Fibroblast of skin of left biceps (primary cell): Measurements from ENCODE around the gene SLK.

Experiments
- DNase-seq, 2 experiments: peaks; one replicate each; pipeline ENCODE4 v3.0.0-alpha.2; 2013; ENCODE audit warnings: low read depth in 2 of 2

The SLK gene

GRCh38 chr10:103966671-103967447 is at the start of gene SLK:
SLK (plus strand) TSS chr10:103967140; CDS start chr10:103967746, 606 bp downstream.
- peak; percentile 62 to 64 for DNase-seq

- no peak for DNase-seq
Observed at GRCh38 chr10:103917302-103918052, 49.5 kb upstream of the SLK start.

- DNase-seq, result peak; percentile 88 to 90
Observed at GRCh38 chr10:103918053-103918846, 48.7 kb upstream of the SLK start, which contains the start of gene STN1. STN1 (minus strand) TSS chr10:103918184; CDS start chr10:103917594, 590 bp downstream.

- DNase-seq, result no peak
Observed at GRCh38 chr10:103919648-103920025, 47.3 kb upstream of the SLK start.

- no peak for DNase-seq
Observed at GRCh38 chr10:103921248-103921647, 45.7 kb upstream of the SLK start.

GRCh38 chr10:103921750-103922195 is 45.2 kb upstream of the SLK start:
- no peak for DNase-seq

GRCh38 chr10:103922659-103923058 is 44.3 kb upstream of the SLK start:
- DNase-seq, result no peak

- DNase-seq, result no peak
Observed at GRCh38 chr10:103923502-103923901, 43.4 kb upstream of the SLK start.

- no peak for DNase-seq
Observed at GRCh38 chr10:103925591-103925990, 41.3 kb upstream of the SLK start.

- no peak for DNase-seq
Observed at GRCh38 chr10:103926722-103927319, 40.1 kb upstream of the SLK start.

GRCh38 chr10:103928784-103929183 is 38.2 kb upstream of the SLK start:
- DNase-seq, result no peak

- no peak for DNase-seq
Observed at GRCh38 chr10:103929381-103929921, 37.5 kb upstream of the SLK start.

GRCh38 chr10:103930449-103930848 is 36.5 kb upstream of the SLK start:
- no peak for DNase-seq

- no peak for DNase-seq
Observed at GRCh38 chr10:103930881-103931280, 36.1 kb upstream of the SLK start.

- DNase-seq, result no peak
Observed at GRCh38 chr10:103931603-103932002, 35.3 kb upstream of the SLK start.

- DNase-seq, result no peak
Observed at GRCh38 chr10:103932271-103932670, 34.7 kb upstream of the SLK start.

- DNase-seq, result no peak
Observed at GRCh38 chr10:103932971-103933370, 34.0 kb upstream of the SLK start.

GRCh38 chr10:103933557-103934121 is 33.3 kb upstream of the SLK start:
- no peak for DNase-seq

GRCh38 chr10:103934308-103934707 is 32.6 kb upstream of the SLK start:
- no peak for DNase-seq

- no peak for DNase-seq
Observed at GRCh38 chr10:103936022-103936421, 30.9 kb upstream of the SLK start.

GRCh38 chr10:103939522-103939921 is 27.4 kb upstream of the SLK start:
- DNase-seq, result no peak
